ENCODE results near the gene FAM216B.

Gene FAM216B

DNA sequence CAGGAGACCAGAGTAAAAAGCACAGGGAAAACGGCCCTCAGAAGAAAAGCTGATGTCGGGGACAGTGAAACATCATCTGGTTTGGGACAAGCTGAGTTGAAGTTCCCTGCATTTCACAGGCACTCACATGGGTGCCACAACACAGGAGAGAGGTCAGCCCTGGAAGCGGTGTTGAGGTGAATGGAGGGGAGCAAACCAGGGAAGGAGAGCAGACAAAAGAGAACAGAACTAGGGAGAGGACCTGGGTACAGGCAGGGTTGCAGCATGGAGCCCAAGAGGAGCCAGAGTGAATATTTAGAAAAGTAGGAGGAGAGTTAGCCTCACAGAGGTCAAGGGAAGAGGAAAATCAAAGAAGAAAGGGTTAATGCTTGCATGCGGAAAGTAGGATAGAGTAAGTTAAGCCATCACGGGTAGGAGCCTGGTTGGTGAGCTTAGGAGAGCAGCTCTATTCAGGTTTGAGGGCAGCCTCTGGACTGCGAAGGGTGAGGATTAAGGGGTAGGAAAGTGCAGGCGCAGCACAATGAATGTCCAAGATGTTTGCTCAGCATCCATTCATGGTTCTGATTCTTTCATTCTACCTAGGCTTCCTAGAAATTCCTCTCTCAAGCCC is 15.5 kb downstream of the FAM216B start:
- TF ChIP-seq, protein P1, sequence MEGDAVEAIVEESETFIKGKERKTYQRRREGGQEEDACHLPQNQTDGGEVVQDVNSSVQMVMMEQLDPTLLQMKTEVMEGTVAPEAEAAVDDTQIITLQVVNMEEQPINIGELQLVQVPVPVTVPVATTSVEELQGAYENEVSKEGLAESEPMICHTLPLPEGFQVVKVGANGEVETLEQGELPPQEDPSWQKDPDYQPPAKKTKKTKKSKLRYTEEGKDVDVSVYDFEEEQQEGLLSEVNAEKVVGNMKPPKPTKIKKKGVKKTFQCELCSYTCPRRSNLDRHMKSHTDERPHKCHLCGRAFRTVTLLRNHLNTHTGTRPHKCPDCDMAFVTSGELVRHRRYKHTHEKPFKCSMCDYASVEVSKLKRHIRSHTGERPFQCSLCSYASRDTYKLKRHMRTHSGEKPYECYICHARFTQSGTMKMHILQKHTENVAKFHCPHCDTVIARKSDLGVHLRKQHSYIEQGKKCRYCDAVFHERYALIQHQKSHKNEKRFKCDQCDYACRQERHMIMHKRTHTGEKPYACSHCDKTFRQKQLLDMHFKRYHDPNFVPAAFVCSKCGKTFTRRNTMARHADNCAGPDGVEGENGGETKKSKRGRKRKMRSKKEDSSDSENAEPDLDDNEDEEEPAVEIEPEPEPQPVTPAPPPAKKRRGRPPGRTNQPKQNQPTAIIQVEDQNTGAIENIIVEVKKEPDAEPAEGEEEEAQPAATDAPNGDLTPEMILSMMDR (IDR thresholded peaks at IDR 0.05; ENCODE audit: insufficient read depth, low read length, poor library complexity, severe bottlenecking): no peak
- TF ChIP-seq EZH2phosphoT487 (conservative IDR thresholded peaks at IDR 0.05; ENCODE audit: low read length): no peak
- H3K4me2 ChIP-seq (ENCODE audit: low read depth, low read length, poor library complexity, severe bottlenecking): no peak overlapping the region
- H3K27ac ChIP-seq (ENCODE audit: low read depth, low read length): no peak overlapping the region
- no peak overlapping the region for H3K9ac ChIP-seq (ENCODE audit: low read length)
- no peak overlapping the region for H2AFZ ChIP-seq (ENCODE audit: low read depth, low read length, severe bottlenecking)
- no peaks in the 10 kb centered on the region for H3K36me3 ChIP-seq (ENCODE audit: low read length)
- H3K79me2 ChIP-seq (ENCODE audit: insufficient read depth, low read length): no peaks in the 10 kb centered on the region
- H3K9me2 ChIP-seq (replicated peaks; ENCODE audit: insufficient read depth, low read length): no peaks in the 10 kb centered on the region
- no peak overlapping the region for H3K4me3 ChIP-seq (ENCODE audit: insufficient read depth, low read length, poor library complexity, severe bottlenecking)
- H4K20me1 ChIP-seq (ENCODE audit: low read depth, low read length): no peaks in the 10 kb centered on the region
- H3K27me3 ChIP-seq (ENCODE audit: low read length): no peaks in the 10 kb centered on the region
- H3F3A ChIP-seq (ENCODE audit: insufficient read depth): no peaks in the 10 kb centered on the region
- peaks cover 4% of the 10 kb centered on the region; the same call in 1 of the 2 replicates for H3K9me3 ChIP-seq (ENCODE audit: insufficient read depth, low read length)

DNA sequence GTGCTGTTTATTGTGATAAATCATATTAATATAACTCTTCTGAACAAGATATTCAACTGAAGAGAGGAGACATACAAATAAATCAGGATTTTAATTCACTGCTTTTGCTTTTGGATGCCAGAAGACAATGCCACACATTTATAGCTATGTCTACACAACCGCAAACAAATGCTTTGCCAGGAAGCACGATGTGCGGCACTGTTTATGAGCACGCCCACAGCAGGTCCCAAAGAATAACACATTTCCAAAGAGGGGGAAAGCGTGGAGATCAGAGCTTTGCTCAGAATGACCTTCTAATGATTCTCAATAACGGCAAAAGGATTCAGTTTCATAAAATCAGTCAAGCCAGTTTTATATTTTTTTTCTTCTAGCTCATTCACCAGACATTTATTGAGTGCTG is 16.7 kb downstream of the FAM216B start:
- Histone ChIP-seq H4K20me1 (ENCODE audit: low read depth, low read length) (no peaks in the 10 kb centered on the region), H3K36me3 (ENCODE audit: low read length) (no peaks in the 10 kb centered on the region)

DNA sequence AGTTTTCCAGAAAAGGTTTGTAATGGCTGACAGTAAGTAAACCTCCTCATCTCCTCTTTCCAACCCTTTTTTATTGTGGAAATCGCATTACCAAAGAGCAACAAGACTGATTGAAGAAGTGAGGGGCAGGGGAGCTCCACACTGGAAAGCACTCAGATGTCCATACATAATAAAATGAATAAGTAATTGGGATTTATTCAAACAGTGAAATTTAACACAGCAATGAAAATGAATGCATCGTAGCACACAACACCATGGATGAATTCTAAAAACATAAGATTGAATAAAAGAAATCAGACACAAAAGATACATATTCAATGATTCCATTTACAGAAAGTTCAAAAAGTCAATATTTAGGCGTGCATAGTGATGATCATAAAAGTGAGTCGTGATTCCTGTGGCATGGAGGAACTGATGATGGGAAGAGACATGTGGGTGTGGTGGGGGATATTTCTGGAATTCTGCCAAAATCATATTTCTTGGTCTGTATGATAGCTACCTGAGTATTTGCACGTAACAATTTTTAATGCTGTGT is 18.8 kb downstream of the FAM216B start:
- Histone ChIP-seq H3K9me2 (replicated peaks; ENCODE audit: insufficient read depth, low read length) (no peaks in the 10 kb centered on the region), H4K20me1 (ENCODE audit: low read depth, low read length) (no peaks in the 10 kb centered on the region), H2AFZ (ENCODE audit: low read depth, low read length, severe bottlenecking) (no peak overlapping the region), H3K27me3 (ENCODE audit: low read length) (no peaks in the 10 kb centered on the region), H3K27ac (ENCODE audit: low read depth, low read length) (no peak overlapping the region), H3K36me3 (ENCODE audit: low read length) (no peaks in the 10 kb centered on the region), H3K79me2 (ENCODE audit: insufficient read depth, low read length) (no peaks in the 10 kb centered on the region), H3K4me2 (ENCODE audit: low read depth, low read length, poor library complexity, severe bottlenecking) (no peak overlapping the region), H3K4me3 (ENCODE audit: insufficient read depth, low read length, poor library complexity, severe bottlenecking) (no peak overlapping the region), H3K9me3 (ENCODE audit: insufficient read depth, low read length) (no peaks in the 10 kb centered on the region), H3K9ac (ENCODE audit: low read length) (no peak overlapping the region), H3F3A (ENCODE audit: insufficient read depth) (no peaks in the 10 kb centered on the region)
- TF ChIP-seq EZH2phosphoT487 (conservative IDR thresholded peaks at IDR 0.05; ENCODE audit: low read length): no peak
- TF ChIP-seq, protein P1 (IDR thresholded peaks at IDR 0.05; ENCODE audit: insufficient read depth, low read length, poor library complexity, severe bottlenecking): no peak

More for the DNA sequence above, 16.7 kb downstream of the FAM216B start:
- Histone ChIP-seq H3K79me2 (ENCODE audit: insufficient read depth, low read length) (no peaks in the 10 kb centered on the region), H3K4me2 (ENCODE audit: low read depth, low read length, poor library complexity, severe bottlenecking) (no peak overlapping the region), H3K9ac (ENCODE audit: low read length) (no peak overlapping the region), H3K27ac (ENCODE audit: low read depth, low read length) (no peak overlapping the region), H2AFZ (ENCODE audit: low read depth, low read length, severe bottlenecking) (no peak overlapping the region), H3F3A (ENCODE audit: insufficient read depth) (no peaks in the 10 kb centered on the region), H3K27me3 (ENCODE audit: low read length) (no peaks in the 10 kb centered on the region), H3K4me3 (ENCODE audit: insufficient read depth, low read length, poor library complexity, severe bottlenecking) (no peak overlapping the region), H3K9me3 (ENCODE audit: insufficient read depth, low read length) (peaks cover 4% of the 10 kb centered on the region; the same call in 1 of the 2 replicates), H3K9me2 (replicated peaks; ENCODE audit: insufficient read depth, low read length) (no peaks in the 10 kb centered on the region)
- TF ChIP-seq, protein P1 (IDR thresholded peaks at IDR 0.05; ENCODE audit: insufficient read depth, low read length, poor library complexity, severe bottlenecking): no peak
- no peak for TF ChIP-seq EZH2phosphoT487 (conservative IDR thresholded peaks at IDR 0.05; ENCODE audit: low read length)
